IPS-20b (cell line): ENCODE data around the gene DAPK1.

ENCODE experiments used
- H3K27ac ChIP-seq: one replicate; pipeline ENCODE4 v1.5.1; 2013; ENCODE audit warnings: low read length
- H3K27me3 ChIP-seq: 2 replicates; pipeline ENCODE4 v1.6.1; 2013; ENCODE audit warnings: mild to moderate bottlenecking, low read length, inconsistent platforms; ENCODE audit not compliant: insufficient read depth
- H3K36me3 ChIP-seq: 2 replicates; pipeline ENCODE4 v1.6.1; 2013; ENCODE audit warnings: low read depth, mild to moderate bottlenecking, inconsistent platforms, low read length, moderate library complexity; ENCODE audit not compliant: insufficient read depth
- H3K4me1 ChIP-seq: 2 replicates; pipeline ENCODE4 v1.6.1; 2013; ENCODE audit warnings: mild to moderate bottlenecking, control low read depth, inconsistent platforms, low read length, moderate library complexity; ENCODE audit not compliant: insufficient read depth
- H3K4me3 ChIP-seq: 2 replicates; pipeline ENCODE4 v1.5.1; 2013; ENCODE audit warnings: mild to moderate bottlenecking, low read length, inconsistent platforms
- H3K9ac ChIP-seq: 2 replicates; pipeline ENCODE4 v1.6.1; 2013; ENCODE audit warnings: low read depth, mild to moderate bottlenecking, inconsistent platforms, low read length, moderate library complexity
- H3K9me3 ChIP-seq: 2 replicates; pipeline ENCODE4 v1.6.1; 2013; ENCODE audit warnings: mild to moderate bottlenecking, low read depth, low read length, inconsistent platforms; ENCODE audit not compliant: insufficient read depth

Gene DAPK1

DNA sequence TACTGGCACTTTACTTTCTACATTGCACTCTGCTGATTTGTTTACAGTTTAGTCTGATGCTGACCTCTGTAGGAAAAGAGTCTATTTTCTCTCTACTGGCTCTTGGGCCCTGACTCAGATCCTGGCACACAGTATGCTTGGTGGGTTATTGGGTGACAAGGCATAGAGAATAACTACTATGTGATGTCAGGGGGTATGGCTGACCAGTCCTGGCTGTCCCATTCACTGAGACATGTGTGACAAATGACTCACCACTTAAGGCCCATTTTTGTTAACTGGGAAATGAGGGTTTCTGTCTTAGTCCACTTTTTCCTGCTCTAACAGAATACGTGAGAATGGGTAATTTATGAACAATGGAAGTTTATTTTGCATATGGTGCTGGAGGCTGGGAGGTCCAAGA is 66.4 kb downstream of the DAPK1 start:
- Histone ChIP-seq H3K4me1 (peaks cover 23% of the 10 kb centered on the region), H3K27me3 (no peaks in the 10 kb centered on the region), H3K9me3 (no peaks in the 10 kb centered on the region), H3K27ac (no peak overlapping the region), H3K4me3 (no peak overlapping the region), H3K36me3 (no peaks in the 10 kb centered on the region), H3K9ac (no peak overlapping the region)

DNA sequence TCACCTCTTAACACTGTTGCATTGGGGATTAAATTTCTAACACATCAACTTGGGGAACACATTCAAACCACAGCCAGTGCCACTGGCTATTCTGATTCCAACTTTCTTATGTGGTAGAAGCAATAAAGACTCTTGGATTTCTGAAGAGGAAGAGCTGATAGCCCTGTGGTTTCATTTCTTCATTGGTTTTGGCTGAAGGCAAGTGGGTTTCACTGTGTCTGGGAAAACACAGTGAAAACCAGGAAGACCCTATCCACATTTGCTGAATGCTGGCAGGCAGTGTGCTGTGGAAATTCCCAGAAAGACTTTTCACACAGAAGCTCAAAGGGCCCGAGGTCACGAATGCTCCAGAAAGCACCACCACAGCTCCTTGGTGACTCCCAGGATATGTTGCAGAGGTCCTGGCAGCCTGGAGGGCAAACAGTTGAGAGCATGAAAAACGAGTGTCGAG is 67.1 kb downstream of the DAPK1 start:
- Histone ChIP-seq H3K36me3 (no peaks in the 10 kb centered on the region), H3K27ac (no peak overlapping the region), H3K4me1 (peaks cover 30% of the 10 kb centered on the region), H3K9ac (no peak overlapping the region), H3K4me3 (no peak overlapping the region), H3K27me3 (no peaks in the 10 kb centered on the region), H3K9me3 (no peaks in the 10 kb centered on the region)

DNA sequence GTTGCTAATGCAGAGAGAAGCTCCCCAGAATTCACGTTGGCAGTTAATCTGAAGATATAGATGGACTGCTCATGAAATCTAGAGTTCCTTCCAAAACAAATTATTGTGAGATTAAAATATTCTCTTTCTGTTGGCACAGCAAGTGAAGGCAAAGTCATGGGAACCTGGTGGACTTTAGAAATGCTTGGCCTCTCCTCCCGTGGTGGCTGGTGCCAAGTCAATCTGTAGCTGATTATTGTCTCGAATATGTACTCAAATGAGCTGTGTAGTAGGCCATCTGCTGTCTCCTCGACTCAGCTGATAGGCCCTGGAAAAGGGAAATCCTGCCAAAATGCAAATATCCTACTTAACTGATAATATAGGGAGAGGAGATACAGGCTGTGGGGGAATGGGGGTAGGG is 69.3 kb downstream of the DAPK1 start:
- peaks cover 47% of the 10 kb centered on the region for H3K4me1 ChIP-seq
- no peak overlapping the region for H3K9ac ChIP-seq

DNA sequence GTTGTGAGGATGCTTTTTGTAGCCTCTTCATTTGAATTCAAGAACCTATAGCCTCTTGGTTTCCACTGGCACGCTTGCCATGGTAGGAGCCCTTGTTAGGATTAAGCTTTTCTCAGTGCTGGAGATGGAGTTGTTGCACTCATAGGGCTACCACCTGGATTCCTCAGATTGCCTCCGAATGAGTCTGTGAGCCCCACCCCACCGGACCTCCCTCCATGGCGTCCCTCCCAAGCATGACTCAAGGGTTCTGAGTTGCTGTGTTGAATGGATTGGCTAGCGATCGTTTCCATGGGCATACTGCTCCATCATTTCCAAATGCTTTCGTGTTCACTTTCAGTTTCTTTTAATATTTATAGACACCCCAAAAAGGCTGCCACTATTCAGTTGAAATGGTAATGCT is 69.9 kb downstream of the DAPK1 start:
- H3K27ac ChIP-seq = no peak overlapping the region
- H3K9me3 ChIP-seq = no peaks in the 10 kb centered on the region
- H3K4me1 ChIP-seq = peaks cover 48% of the 10 kb centered on the region
- H3K27me3 ChIP-seq = no peaks in the 10 kb centered on the region
- H3K4me3 ChIP-seq = no peak overlapping the region
- H3K36me3 ChIP-seq = no peaks in the 10 kb centered on the region
- no peak overlapping the region for H3K9ac ChIP-seq

More for the DNA sequence above, 69.3 kb downstream of the DAPK1 start:
- Histone ChIP-seq H3K36me3 (no peaks in the 10 kb centered on the region), H3K9me3 (no peaks in the 10 kb centered on the region), H3K4me3 (no peak overlapping the region), H3K27ac (no peak overlapping the region), H3K27me3 (no peaks in the 10 kb centered on the region)

DNA sequence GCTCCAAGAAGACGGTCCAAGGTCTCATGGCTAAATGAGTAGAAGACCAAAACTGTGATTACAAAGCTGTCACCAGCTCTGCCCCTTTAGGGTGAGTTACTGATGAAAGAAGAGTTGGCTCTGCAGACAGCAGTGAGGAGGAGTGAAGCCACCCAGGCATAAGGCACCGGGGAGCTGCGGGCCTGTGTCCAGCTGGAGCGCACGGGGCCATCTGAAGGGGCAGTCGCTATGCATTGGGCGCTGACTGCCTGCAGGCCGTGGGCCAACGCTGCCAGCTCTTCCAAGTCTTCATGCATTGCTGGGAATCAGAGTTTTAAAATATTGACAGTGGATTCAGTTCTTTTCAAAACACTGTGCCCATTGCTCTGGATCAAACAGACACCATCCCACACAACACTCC is 70.3 kb downstream of the DAPK1 start:
- H3K27ac ChIP-seq = no peak overlapping the region
- peaks cover 48% of the 10 kb centered on the region for H3K4me1 ChIP-seq
- 0 out of 2 replicates have a peak, but pooled peaks cover 2% of the 10 kb centered on the region for H3K36me3 ChIP-seq
- no peaks in the 10 kb centered on the region for H3K27me3 ChIP-seq
- no peak overlapping the region for H3K4me3 ChIP-seq
- no peak overlapping the region for H3K9ac ChIP-seq
- no peaks in the 10 kb centered on the region for H3K9me3 ChIP-seq

DNA sequence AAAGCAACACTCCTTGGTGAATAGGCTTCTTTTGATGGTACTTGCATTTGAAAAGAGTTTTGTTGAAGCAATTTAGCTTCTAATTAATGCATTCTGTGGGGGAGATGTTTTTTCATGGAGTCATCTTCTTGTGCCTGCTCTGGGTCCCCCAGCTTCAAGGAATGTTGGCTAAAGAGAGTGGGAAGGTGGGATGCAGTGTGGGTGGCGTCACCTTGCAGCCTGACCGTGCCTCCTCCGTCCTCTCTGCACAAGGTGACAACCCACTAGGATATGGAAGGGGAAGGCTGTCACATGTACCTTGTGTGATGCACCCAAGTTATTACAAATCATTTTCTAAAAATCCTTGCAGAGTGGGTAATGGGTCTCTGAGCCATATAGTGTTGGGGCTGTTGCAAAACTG is 70.7 kb downstream of the DAPK1 start:
- Histone ChIP-seq H3K27ac (no peak overlapping the region), H3K9ac (no peak overlapping the region), H3K4me1 (peaks cover 48% of the 10 kb centered on the region), H3K36me3 (0 out of 2 replicates have a peak, but pooled peaks cover 6% of the 10 kb centered on the region), H3K4me3 (no peak overlapping the region), H3K9me3 (no peaks in the 10 kb centered on the region), H3K27me3 (no peaks in the 10 kb centered on the region)

DNA sequence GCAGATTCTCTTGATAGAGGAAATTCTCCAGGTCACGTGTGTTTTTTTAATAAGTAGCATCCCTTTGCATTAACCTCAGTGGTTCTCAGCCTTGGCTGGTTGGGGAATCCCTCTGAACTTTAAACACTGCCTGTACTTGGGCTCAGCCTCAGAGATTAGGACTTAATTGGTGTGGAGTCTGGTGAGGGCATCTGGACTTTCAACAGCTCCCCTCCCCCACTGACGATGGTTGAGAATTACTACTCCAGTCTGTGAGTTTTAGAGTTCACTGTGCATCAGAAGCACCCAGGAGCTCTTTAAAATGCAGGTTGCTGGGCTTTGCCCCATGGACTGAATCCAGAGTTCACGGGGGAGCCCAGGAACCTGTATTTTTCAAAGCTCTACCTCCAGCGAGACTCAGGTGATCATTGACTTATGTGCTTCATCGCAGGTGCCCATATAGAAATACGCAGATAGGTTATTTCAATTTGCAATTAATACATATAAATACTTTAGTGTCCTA is 71.4 kb downstream of the DAPK1 start:
- H3K4me3 ChIP-seq = no peak overlapping the region
- no peaks in the 10 kb centered on the region for H3K9me3 ChIP-seq
- H3K27me3 ChIP-seq = no peaks in the 10 kb centered on the region
- no peak overlapping the region for H3K9ac ChIP-seq
- H3K27ac ChIP-seq = no peak overlapping the region
- 0 out of 2 replicates have a peak, but pooled peaks cover 8% of the 10 kb centered on the region for H3K36me3 ChIP-seq
- H3K4me1 ChIP-seq = peaks cover 48% of the 10 kb centered on the region

DNA sequence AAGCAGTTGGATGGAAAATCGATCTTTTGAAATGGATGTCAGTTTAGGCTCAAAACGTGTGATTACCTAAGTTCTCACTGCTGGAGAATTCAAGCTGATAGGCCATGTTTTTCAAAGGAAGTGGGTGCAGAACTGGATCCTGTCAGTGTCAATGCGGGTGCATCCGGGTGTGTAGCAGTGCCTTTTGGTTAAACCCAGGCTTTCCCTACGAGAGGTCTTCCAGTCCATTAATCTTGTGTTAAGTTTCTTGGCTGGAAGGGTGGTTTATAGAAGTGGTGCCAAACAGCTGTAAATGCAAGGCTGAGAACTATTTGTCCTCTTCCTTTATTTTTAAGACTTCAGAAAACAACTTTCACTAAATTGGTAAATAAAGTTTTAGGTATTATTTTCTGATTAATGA is 71.9 kb downstream of the DAPK1 start:
- Histone ChIP-seq H3K36me3 (0 out of 2 replicates have a peak, but pooled peaks cover 8% of the 10 kb centered on the region), H3K4me1 (peaks cover 48% of the 10 kb centered on the region), H3K4me3 (no peak overlapping the region), H3K9ac (no peak overlapping the region), H3K9me3 (no peaks in the 10 kb centered on the region), H3K27me3 (no peaks in the 10 kb centered on the region), H3K27ac (no peak overlapping the region)

DNA sequence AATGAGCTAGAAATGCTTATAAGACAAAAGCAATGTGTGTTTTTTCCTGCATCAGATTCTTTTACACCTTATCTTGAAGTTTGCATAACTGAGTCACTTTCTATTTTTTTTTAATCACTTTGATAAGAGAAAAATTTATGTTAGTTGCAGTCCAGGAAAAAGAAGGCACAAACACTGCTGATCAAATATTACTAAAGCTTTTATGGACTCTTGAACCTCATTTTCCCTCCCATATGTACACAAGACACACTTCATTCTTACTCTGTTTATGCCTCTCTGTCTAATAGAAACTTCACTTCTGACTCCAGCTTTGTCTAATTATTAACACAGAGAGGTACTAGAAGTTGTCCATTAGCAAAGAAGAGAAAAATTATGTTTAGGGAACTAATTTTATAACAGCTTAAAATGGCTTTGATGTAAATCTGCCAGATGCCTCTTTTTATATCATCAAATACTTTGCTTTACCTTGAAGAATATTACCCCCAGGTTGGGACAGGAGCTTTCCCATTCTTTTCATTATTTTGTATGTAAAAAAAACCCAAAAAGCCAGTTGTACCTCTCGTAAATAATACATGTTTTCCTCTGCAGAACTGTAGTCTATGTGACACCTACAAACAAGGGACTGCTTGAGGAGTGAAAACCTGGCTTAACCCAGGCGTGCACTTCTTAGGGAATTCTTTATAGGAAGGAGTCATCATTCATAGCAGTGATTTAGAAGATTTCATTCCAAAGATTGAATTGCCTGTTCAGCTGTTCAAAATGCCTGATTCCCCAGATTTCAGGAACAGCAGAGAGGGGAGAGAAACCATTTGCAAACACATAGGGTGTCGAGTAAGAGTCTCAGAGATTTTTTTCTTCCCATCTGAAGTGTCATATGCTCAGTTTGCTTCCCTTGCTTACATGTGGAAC is 72.6 kb downstream of the DAPK1 start:
- no peak overlapping the region for H3K27ac ChIP-seq
- H3K4me1 ChIP-seq = peaks cover 48% of the 10 kb centered on the region
- H3K9ac ChIP-seq = no peak overlapping the region
- no peaks in the 10 kb centered on the region for H3K27me3 ChIP-seq
- no peak overlapping the region for H3K4me3 ChIP-seq
- H3K9me3 ChIP-seq = no peaks in the 10 kb centered on the region
- 0 out of 2 replicates have a peak, but pooled peaks cover 8% of the 10 kb centered on the region for H3K36me3 ChIP-seq

DNA sequence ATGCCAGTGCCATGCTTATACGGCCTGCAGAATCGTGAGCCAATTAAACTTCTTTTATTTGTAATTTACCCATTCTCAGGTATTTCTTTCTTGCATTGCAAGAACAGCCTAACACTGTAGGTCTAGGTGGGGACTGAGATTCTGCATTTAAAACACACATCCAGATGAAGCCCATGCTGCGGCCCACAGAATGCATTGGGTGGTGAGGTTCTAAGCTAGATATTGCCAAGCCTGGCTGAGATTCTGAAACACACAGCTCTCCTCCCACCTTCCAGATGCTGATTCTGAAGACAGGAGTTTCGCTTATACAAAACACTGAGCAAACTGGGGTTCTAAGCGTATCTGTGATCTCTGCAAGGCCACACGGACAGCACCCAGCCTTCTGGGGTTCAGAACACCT is 75.1 kb downstream of the DAPK1 start:
- H3K9me3 ChIP-seq = no peaks in the 10 kb centered on the region
- peaks cover 39% of the 10 kb centered on the region for H3K4me1 ChIP-seq
- H3K9ac ChIP-seq = no peak overlapping the region
- H3K36me3 ChIP-seq = 0 out of 2 replicates have a peak, but pooled peaks cover 8% of the 10 kb centered on the region
- H3K4me3 ChIP-seq = no peak overlapping the region
- H3K27ac ChIP-seq = no peak overlapping the region
- H3K27me3 ChIP-seq = no peaks in the 10 kb centered on the region

DNA sequence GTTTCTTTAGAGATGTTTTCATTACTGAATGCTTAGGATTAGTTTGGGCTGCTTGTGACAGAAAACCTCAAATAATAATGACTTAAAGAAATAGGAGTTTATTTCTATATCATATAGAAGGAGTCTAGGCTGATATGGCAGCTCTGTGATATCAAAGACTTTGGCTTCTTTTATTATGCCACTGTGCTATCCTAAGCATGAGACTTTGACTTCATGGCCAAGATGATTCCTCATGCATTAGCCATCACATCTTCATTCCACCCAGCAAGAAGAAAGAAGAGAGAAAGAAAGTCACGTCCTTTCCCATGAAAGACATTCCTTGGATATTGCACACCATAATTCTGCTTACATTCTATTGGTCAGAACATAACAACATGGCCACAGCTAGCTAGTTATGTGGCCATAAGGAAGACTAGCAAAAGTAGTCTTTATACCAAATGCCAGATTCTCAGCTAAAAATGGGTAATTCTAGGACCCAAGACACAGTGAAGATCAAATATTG is 76.2 kb downstream of the DAPK1 start:
- Histone ChIP-seq H3K4me1 (peaks cover 27% of the 10 kb centered on the region; the same call in 1 of the 2 replicates), H3K4me3 (no peak overlapping the region), H3K27me3 (no peaks in the 10 kb centered on the region), H3K9ac (no peak overlapping the region), H3K27ac (no peak overlapping the region), H3K36me3 (0 out of 2 replicates have a peak, but pooled peaks cover 8% of the 10 kb centered on the region), H3K9me3 (no peaks in the 10 kb centered on the region)

DNA sequence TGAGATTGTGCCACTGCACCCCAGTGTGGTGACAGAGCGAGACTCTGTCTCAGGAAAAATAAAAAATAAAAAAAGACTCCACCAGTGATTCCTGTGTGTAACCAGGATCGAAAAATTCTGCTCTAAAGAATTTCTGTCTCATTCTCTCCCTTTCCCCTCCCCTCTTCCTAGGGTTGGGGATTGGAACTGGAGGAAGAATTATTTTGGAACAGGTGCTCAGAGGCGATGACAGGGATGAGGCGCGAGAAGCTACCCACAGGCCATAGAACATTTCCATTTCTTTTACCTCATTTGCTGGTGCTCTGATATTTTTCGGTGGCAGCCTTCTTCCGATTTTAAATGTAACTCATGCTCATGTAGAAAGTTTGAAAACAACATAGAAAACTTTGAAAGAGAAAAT is 80.1 kb downstream of the DAPK1 start:
- Histone ChIP-seq H3K9me3 (no peaks in the 10 kb centered on the region), H3K4me3 (no peak overlapping the region), H3K36me3 (0 out of 2 replicates have a peak, but pooled peaks cover 8% of the 10 kb centered on the region), H3K9ac (no peak overlapping the region), H3K27ac (no peak overlapping the region), H3K27me3 (no peaks in the 10 kb centered on the region), H3K4me1 (no peaks in the 10 kb centered on the region)
